Lung (tissue), 12 donors: ENCODE data around the gene HCN3. TPM values are rescaled to one million over a fixed set of nuclear protein-coding genes. Genes with fewer than 3 reads are reported as not detected.
A peak's percentile ranks its signal among the peaks of the same experiment; 100 is the strongest.

ENCODE experiments used
- ATAC-seq: fragments of 200-7000 bp; cut with Tn5 transposase; one replicate; pipeline ENCODE4 v1.9.1; 2020; ENCODE audit warnings: moderate number of reproducible peaks; ENCODE audit not compliant: insufficient read depth, low FRiP score
- DNase-seq, 3 donors: peaks; one replicate each; pipeline ENCODE4 v3.0.0-alpha.2; 2013 to 2017
- H3K27ac ChIP-seq, 2 donors: one replicate each; pipeline ENCODE4 v1.5.1; 2013; ENCODE audit warnings: mild to moderate bottlenecking in 2 of 2, moderate library complexity in 2 of 2, control low read depth in 1 of 2, inconsistent platforms in 1 of 2, low read depth in 1 of 2, low read length in 1 of 2
- H3K27me3 ChIP-seq, 3 donors: one replicate each; pipeline ENCODE4 v1.5.1; 2013; ENCODE audit warnings: low read length in 2 of 3; ENCODE audit not compliant: control insufficient read depth in 3 of 3, insufficient read depth in 3 of 3
- H3K36me3 ChIP-seq, 4 donors: one replicate each; pipeline ENCODE4 v1.5.1; 2013; ENCODE audit warnings: low read length in 4 of 4, mild to moderate bottlenecking in 1 of 4, moderate library complexity in 1 of 4; ENCODE audit not compliant: control insufficient read depth in 4 of 4, insufficient read depth in 4 of 4
- H3K4me1 ChIP-seq, 5 donors: one replicate each; pipeline ENCODE4 v1.5.1; 2013; ENCODE audit warnings: low read length in 5 of 5, mild to moderate bottlenecking in 2 of 5, moderate library complexity in 1 of 5; ENCODE audit not compliant: control insufficient read depth in 5 of 5, insufficient read depth in 5 of 5
- H3K4me3 ChIP-seq: one replicate; pipeline ENCODE4 v1.5.1; 2013; ENCODE audit warnings: mild to moderate bottlenecking, control low read depth, moderate library complexity
- H3K9ac ChIP-seq, 2 donors: one replicate each; pipeline ENCODE4 v1.5.1; 2013; ENCODE audit warnings: low read length in 2 of 2, control low read depth in 1 of 2; ENCODE audit not compliant: insufficient read depth in 1 of 2
- H3K9me3 ChIP-seq, 4 donors: one replicate each; pipeline ENCODE4 v1.5.1; 2013; ENCODE audit warnings: low read length in 3 of 4, mild to moderate bottlenecking in 1 of 4, moderate library complexity in 1 of 4; ENCODE audit not compliant: control insufficient read depth in 4 of 4, insufficient read depth in 3 of 4
- CTCF ChIP-seq: IDR thresholded peaks from 2 replicates; pipeline ENCODE4 v1.5.1; 2012; ENCODE audit warnings: mild to moderate bottlenecking; ENCODE audit errors: control extremely low read depth, extremely low read depth
- WGBS, 2 donors: extraction: QIAGEN DNeasy Blood & Tissue Kit; methylation state at CpG; one replicate each; pipeline ENCODE4 v1.1.7; 2013; 5-methylcytosine and 5-hydroxymethylcytosine counted together
- polyA plus RNA-seq, 2 donors: library from polyadenylated mRNA; stranded (reverse); fragments of 200-250 nt; gene quantifications; one replicate each; pipeline ENCODE4 v1.2.1, GENCODE V29; 2013
- total RNA-seq, 2 donors: library from RNA; depleted of rRNA in 1 of 2; stranded (reverse); fragments of >200 nt in 1 of 2; gene quantifications; one replicate each; pipeline ENCODE4 v1.2.1, GENCODE V29; 2014 to 2021
- donor health status: control.
- donor health status: control.
- donor health status: Bipolar disorder and iron deficiency.
- donor health status: healthy.
- donor health status: DM: yes; HTN: yes; CAD: no.

Gene HCN3
- total and polyA plus RNA-seq, 4 donors, result 1.0 to 4.7 (median 2.2) TPM

DNA sequence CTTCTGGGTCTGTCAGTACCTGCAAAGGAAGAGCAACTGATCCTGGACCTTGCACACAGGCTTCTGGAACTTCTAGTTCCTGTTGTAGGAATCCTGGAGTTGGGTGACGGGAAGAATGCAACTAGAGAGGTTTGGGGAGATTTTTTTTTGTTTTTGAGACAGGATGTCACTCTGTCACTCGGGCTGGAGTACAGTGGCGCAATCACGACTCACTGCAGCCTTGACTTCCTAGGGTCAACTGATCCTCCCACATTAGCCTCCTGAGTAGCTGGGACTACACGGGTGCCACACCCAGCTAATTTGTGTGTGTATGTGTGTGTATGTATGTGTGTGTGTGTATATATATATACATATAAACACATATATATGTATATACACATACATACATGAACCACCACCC lies 40.8 kb upstream of the HCN3 start:
- H3K4me3 ChIP-seq, result no peak overlapping the region
- H3K4me1 ChIP-seq, result peaks cover 0 to 6% (median 3%) of the 10 kb centered on the region in 5 donors
- no peaks in the 10 kb centered on the region for H3K9me3 ChIP-seq
- ATAC-seq (no peak), DNase-seq (no peak)
- no peak overlapping the region for H3K9ac ChIP-seq
- H3K27ac ChIP-seq, result no peak overlapping the region
- peaks cover 0 to 12% (median 0%) of the 10 kb centered on the region in 4 donors for H3K36me3 ChIP-seq
- 41 to 69% methylated on average over 5 of the region's 5 CpGs for WGBS, 2 donors
- no peaks in the 10 kb centered on the region for H3K27me3 ChIP-seq
- no peak for TF ChIP-seq CTCF

DNA sequence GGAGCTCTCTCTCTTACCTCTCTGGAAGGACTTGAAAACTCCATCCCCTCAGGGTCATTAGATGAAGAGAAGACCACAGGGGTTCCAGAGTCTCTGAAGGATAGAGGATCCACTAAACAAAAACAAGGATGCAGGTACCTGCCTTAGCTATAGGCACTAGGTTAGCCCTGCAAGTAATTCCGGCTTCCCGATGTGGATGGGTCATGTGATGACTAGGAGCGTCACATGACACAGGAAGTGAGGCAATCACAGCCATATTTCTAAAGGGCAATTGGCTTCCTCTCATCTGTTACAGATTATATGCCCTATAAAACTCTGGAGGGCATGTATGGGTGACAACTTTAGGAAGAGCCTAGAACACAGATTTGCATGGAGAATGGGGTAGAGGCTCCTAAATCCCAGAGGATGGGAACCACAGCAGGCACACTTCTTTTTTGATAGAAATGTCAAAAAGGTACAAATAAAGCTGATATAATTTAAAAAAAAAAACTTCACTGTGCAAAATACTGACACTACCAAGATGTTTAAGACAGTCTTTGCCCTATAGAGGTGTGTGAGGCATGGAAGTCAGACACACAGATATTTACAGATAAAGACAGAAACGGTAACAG lies 36.1 kb upstream of the HCN3 start:
- Histone ChIP-seq H3K36me3 (peaks cover 0 to 12% (median 0%) of the 10 kb centered on the region in 4 donors), H3K27ac (peak overlapping the region in 1 of 2 donors; percentile 62), H3K4me1 (peaks cover 0 to 23% (median 4%) of the 10 kb centered on the region in 5 donors), H3K4me3 (no peak overlapping the region), H3K27me3 (no peaks in the 10 kb centered on the region), H3K9ac (no peak overlapping the region), H3K9me3 (no peaks in the 10 kb centered on the region)
- DNase-seq (peak; percentile 75 to 90 (median 89)), ATAC-seq (no peak)
- TF ChIP-seq CTCF, result no peak
- WGBS, 2 donors, result 14 to 19% methylated on average over 4 of the region's 4 CpGs

GRCh38 chr1:155241841-155242264 lies 35.4 kb upstream of the HCN3 start:
- no peak for TF ChIP-seq CTCF
- no peak for ATAC-seq
- Histone ChIP-seq H3K4me3 (no peak overlapping the region), H3K9ac (no peak overlapping the region), H3K4me1 (peaks cover 0 to 23% (median 4%) of the 10 kb centered on the region in 5 donors), H3K27ac (peak overlapping the region in 1 of 2 donors; percentile 62), H3K36me3 (peaks cover 0 to 9% (median 0%) of the 10 kb centered on the region in 4 donors), H3K9me3 (no peaks in the 10 kb centered on the region), H3K27me3 (no peaks in the 10 kb centered on the region)
- DNase-seq, result no peak
- WGBS, 2 donors, result 35 to 59% methylated on average over 4 of the region's 4 CpGs
